Stimulated activated naive CD8-positive, alpha-beta T cell treated with anti-CD3 and anti-CD28 coated beads, Interleukin-15, amount 100 ng/mL, for 72 hours (primary cell): ENCODE measurements around the gene SFSWAP.
A peak's percentile ranks its signal among the peaks of the same experiment; 100 is the strongest.
"Not testable (repeated sequence)": the region's sequence is repeated elsewhere in the genome, so short reads cannot be mapped to it uniquely, and the experiment has no call there.

Experiments
- ATAC-seq: fragments of 150-1000 bp; cut with Tn5 transposase; 2 replicates; pipeline ENCODE4 v1.10.0; 2021; ENCODE audit warnings: mild to moderate bottlenecking, moderate library complexity
- DNase-seq, 2 donors: peaks; one replicate each; pipeline ENCODE4 v3.0.0; 2021 to 2022
- H3K27ac Mint-ChIP-seq, 2 donors: one replicate each; pipeline ENCODE4 v1.8.0; 2022; ENCODE audit warnings: mild to moderate bottlenecking in 2 of 2, mixed read lengths in 2 of 2, moderate library complexity in 2 of 2
- H3K27me3 Mint-ChIP-seq: one replicate; pipeline ENCODE4 v1.8.0; 2022; ENCODE audit warnings: mixed read lengths
- H3K4me1 Mint-ChIP-seq: one replicate; pipeline ENCODE4 v1.8.0; 2022; ENCODE audit warnings: mild to moderate bottlenecking, mixed read lengths
- H3K4me3 Mint-ChIP-seq, 2 donors: one replicate each; pipeline ENCODE4 v1.8.0; 2022; ENCODE audit warnings: mild to moderate bottlenecking in 2 of 2, mixed read lengths in 2 of 2, moderate library complexity in 1 of 2
- H3K9me3 Mint-ChIP-seq, 2 donors: one replicate each; pipeline ENCODE4 v1.8.0; 2022; ENCODE audit warnings: mixed read lengths in 2 of 2

SFSWAP gene

GRCh38 chr12:131675126-131676080, 35.5 kb upstream of the SFSWAP start:
- Mint-ChIP-seq H3K27ac (no peak overlapping the region), H3K4me3 (no peak overlapping the region), H3K9me3 (peaks cover 0 to 13% of the 10 kb centered on the region in 2 donors), H3K4me1 (no peaks in the 10 kb centered on the region), H3K27me3 (peaks cover 6% of the 10 kb centered on the region)
- ATAC-seq (peak; percentile 29), DNase-seq (no peak)

GRCh38 chr12:131676544-131676943, 34.3 kb upstream of the SFSWAP start:
- H3K4me3 Mint-ChIP-seq: no peak overlapping the region
- no peak for ATAC-seq
- no peak for DNase-seq
- peaks cover 0 to 13% of the 10 kb centered on the region in 2 donors for H3K9me3 Mint-ChIP-seq
- peaks cover 6% of the 10 kb centered on the region for H3K27me3 Mint-ChIP-seq
- no peak overlapping the region for H3K27ac Mint-ChIP-seq
- peaks cover 8% of the 10 kb centered on the region for H3K4me1 Mint-ChIP-seq

- H3K9me3 Mint-ChIP-seq: peaks cover 0 to 13% of the 10 kb centered on the region in 2 donors
- ATAC-seq, H3K4me3 Mint-ChIP-seq, H3K27me3 Mint-ChIP-seq, DNase-seq, H3K27ac Mint-ChIP-seq: not testable (repeated sequence)
- H3K4me1 Mint-ChIP-seq: peaks cover 14% of the 10 kb centered on the region
These were observed 33.8 kb upstream of the SFSWAP start for GRCh38 chr12:131677067-131677466.

- ATAC-seq: no peak
- peaks cover 20% of the 10 kb centered on the region for H3K4me1 Mint-ChIP-seq
- H3K4me3 Mint-ChIP-seq: no peak overlapping the region
- no peak overlapping the region for H3K27ac Mint-ChIP-seq
- no peak for DNase-seq
- peaks cover 3% of the 10 kb centered on the region for H3K27me3 Mint-ChIP-seq
- peaks cover 0 to 16% of the 10 kb centered on the region in 2 donors for H3K9me3 Mint-ChIP-seq
These were observed 33.2 kb upstream of the SFSWAP start for GRCh38 chr12:131677699-131678098.

- peak in 1 of 2 donors; percentile 4 for DNase-seq
- peaks cover 27% of the 10 kb centered on the region for H3K4me1 Mint-ChIP-seq
- not testable (repeated sequence) for H3K27me3 Mint-ChIP-seq, ATAC-seq, H3K27ac Mint-ChIP-seq, H3K4me3 Mint-ChIP-seq
- H3K9me3 Mint-ChIP-seq: peaks cover 5 to 22% of the 10 kb centered on the region in 2 donors
These were observed 32.3 kb upstream of the SFSWAP start for GRCh38 chr12:131678389-131679181.

- peak in 1 of 2 donors; percentile 4 for DNase-seq
- Mint-ChIP-seq H3K9me3 (peaks cover 5 to 20% of the 10 kb centered on the region in 2 donors), H3K4me1 (peaks cover 27% of the 10 kb centered on the region)
- not testable (repeated sequence) for H3K4me3 Mint-ChIP-seq, ATAC-seq, H3K27me3 Mint-ChIP-seq, H3K27ac Mint-ChIP-seq
These were observed 31.7 kb upstream of the SFSWAP start for GRCh38 chr12:131679186-131679585.

GRCh38 chr12:131679816-131680215, 31.1 kb upstream of the SFSWAP start:
- not testable (repeated sequence) for ATAC-seq, H3K27ac Mint-ChIP-seq
- H3K9me3 Mint-ChIP-seq: peaks cover 5 to 13% of the 10 kb centered on the region in 2 donors

GRCh38 chr12:131680392-131681256, 30.3 kb upstream of the SFSWAP start:
- peaks cover 27% of the 10 kb centered on the region for H3K4me1 Mint-ChIP-seq
- not testable (repeated sequence) for ATAC-seq, H3K4me3 Mint-ChIP-seq, H3K27me3 Mint-ChIP-seq, H3K9me3 Mint-ChIP-seq, DNase-seq
- H3K27ac Mint-ChIP-seq: peak overlapping the region in 1 of 2 donors; percentile 82

More at GRCh38 chr12:131679816-131680215, 31.1 kb upstream of the SFSWAP start:
- H3K4me1 Mint-ChIP-seq: peaks cover 27% of the 10 kb centered on the region
- not testable (repeated sequence) for H3K4me3 Mint-ChIP-seq, H3K27me3 Mint-ChIP-seq, DNase-seq

- DNase-seq (peak in 1 of 2 donors; percentile 2), ATAC-seq (no peak)
- no peak overlapping the region for H3K4me3 Mint-ChIP-seq
- H3K4me1 Mint-ChIP-seq: peaks cover 27% of the 10 kb centered on the region
- H3K27ac Mint-ChIP-seq: peak overlapping the region in 1 of 2 donors; percentile 82
- H3K27me3 Mint-ChIP-seq: no peaks in the 10 kb centered on the region
- H3K9me3 Mint-ChIP-seq: peaks cover 5 to 10% of the 10 kb centered on the region in 2 donors
These were observed 29.7 kb upstream of the SFSWAP start for GRCh38 chr12:131681257-131681620.

- not testable (repeated sequence) for H3K9me3 Mint-ChIP-seq, H3K27me3 Mint-ChIP-seq
- ATAC-seq (peak; percentile 65), DNase-seq (peak; percentile 31 to 79)
- H3K4me1 Mint-ChIP-seq: peaks cover 27% of the 10 kb centered on the region
- H3K4me3 Mint-ChIP-seq: peak overlapping the region in 1 of 2 donors; percentile 84
- peak overlapping the region in 1 of 2 donors; percentile 97 for H3K27ac Mint-ChIP-seq
These were observed 29.0 kb upstream of the SFSWAP start for GRCh38 chr12:131681746-131682509.

- DNase-seq: peak; percentile 29 to 53
- peaks cover 5 to 10% of the 10 kb centered on the region in 2 donors for H3K9me3 Mint-ChIP-seq
- H3K27ac Mint-ChIP-seq: peak overlapping the region; percentile 49 to 82
- H3K4me3 Mint-ChIP-seq: no peak overlapping the region
- peaks cover 27% of the 10 kb centered on the region for H3K4me1 Mint-ChIP-seq
- peaks cover under 1% of the 10 kb centered on the region for H3K27me3 Mint-ChIP-seq
- peak; percentile 50 for ATAC-seq
These were observed 28.4 kb upstream of the SFSWAP start for GRCh38 chr12:131682510-131682895.

- peak in 1 of 2 donors; percentile 8 for DNase-seq
- H3K27ac Mint-ChIP-seq: no peak overlapping the region
- H3K27me3 Mint-ChIP-seq: peaks cover 7% of the 10 kb centered on the region
- peaks cover 11 to 17% of the 10 kb centered on the region in 2 donors for H3K9me3 Mint-ChIP-seq
- no peak for ATAC-seq
- peaks cover 27% of the 10 kb centered on the region for H3K4me1 Mint-ChIP-seq
- H3K4me3 Mint-ChIP-seq: no peak overlapping the region
These were observed 27.4 kb upstream of the SFSWAP start for GRCh38 chr12:131683266-131684014.

- peaks cover 27% of the 10 kb centered on the region for H3K4me1 Mint-ChIP-seq
- no peak overlapping the region for H3K27ac Mint-ChIP-seq
- H3K9me3 Mint-ChIP-seq: peaks cover 17 to 20% of the 10 kb centered on the region in 2 donors
- H3K4me3 Mint-ChIP-seq: no peak overlapping the region
- DNase-seq (no peak), ATAC-seq (no peak)
- H3K27me3 Mint-ChIP-seq: peaks cover 7% of the 10 kb centered on the region
These were observed 26.7 kb upstream of the SFSWAP start for GRCh38 chr12:131684015-131684725.
